GM21447 (cell line): ENCODE results near the gene CMTM5.

Experiments used
- ATAC-seq: cut with Tn5 transposase; IDR thresholded peaks from one replicate; pipeline ENCODE4 v1.9.1; 2021; ENCODE audit not compliant: unreplicated experiment

The CMTM5 gene

DNA sequence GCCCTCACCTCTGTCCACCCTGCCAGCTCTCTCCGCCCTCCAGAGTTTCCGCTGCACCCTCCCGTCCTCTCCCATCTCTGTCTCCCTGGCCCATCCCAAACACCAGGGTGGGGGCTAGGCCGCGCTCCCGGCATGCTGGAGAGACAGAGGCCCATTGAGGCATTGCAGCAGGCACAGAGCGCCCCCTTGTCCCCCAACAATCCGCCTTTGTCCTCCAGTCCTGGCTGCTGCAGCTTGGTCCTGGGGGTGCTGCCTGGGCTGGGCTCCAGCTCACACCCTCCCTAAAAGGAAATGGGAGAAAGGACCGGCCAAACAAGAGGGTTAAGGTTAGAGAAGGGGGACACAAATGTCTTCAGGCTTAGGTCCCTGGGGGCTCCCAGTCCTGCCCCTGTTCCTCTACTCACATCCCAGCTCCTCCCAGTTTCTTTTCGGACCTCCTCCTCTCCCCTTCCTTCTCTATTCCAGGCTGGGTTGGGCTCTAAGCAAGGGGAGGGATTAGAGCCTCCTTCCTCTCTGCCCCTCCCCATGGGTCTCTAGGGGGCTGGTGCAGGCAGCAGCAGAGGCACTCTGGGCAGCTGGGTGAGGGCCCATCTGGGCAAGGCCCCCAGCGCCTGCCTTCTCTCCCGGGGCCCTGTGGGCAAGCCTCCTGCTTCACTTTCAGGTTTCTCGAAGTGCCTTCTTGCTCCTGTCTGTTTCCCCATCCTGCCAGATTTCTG, at the start of gene CMTM5:
TSS of gene CMTM5 (plus strand) at position 565 of the 716 bp plus-strand sequence. CDS start 206 bp downstream, outside the sequence.
- no peak for ATAC-seq

GRCh38 chr14:23327947-23328744, 48.7 kb upstream of the CMTM5 start:
- ATAC-seq, result no peak

DNA sequence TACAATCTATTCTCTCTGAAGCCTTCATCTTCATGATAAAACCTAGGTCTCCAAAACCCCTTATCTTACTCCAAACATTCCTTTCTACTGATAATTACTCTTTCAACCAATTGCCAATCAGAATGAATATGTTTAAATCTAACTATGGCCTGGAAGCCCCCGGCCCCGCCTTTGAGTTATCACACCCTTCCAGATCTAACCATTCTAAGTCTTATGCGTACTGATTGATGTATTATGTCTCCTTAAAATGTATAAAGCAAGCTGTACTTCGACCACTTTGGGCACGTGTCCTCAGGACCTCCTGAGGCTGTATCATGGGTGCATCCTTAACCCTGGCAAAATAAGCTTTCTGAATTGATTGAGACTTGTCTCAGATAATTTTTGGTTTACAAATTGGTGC, 41.2 kb upstream of the CMTM5 start:
- ATAC-seq, result no peak

- ATAC-seq, result no peak
Observed at GRCh38 chr14:23339506-23340268, 37.2 kb upstream of the CMTM5 start.

GRCh38 chr14:23344481-23344880, 32.4 kb upstream of the CMTM5 start:
- ATAC-seq, result no peak

DNA sequence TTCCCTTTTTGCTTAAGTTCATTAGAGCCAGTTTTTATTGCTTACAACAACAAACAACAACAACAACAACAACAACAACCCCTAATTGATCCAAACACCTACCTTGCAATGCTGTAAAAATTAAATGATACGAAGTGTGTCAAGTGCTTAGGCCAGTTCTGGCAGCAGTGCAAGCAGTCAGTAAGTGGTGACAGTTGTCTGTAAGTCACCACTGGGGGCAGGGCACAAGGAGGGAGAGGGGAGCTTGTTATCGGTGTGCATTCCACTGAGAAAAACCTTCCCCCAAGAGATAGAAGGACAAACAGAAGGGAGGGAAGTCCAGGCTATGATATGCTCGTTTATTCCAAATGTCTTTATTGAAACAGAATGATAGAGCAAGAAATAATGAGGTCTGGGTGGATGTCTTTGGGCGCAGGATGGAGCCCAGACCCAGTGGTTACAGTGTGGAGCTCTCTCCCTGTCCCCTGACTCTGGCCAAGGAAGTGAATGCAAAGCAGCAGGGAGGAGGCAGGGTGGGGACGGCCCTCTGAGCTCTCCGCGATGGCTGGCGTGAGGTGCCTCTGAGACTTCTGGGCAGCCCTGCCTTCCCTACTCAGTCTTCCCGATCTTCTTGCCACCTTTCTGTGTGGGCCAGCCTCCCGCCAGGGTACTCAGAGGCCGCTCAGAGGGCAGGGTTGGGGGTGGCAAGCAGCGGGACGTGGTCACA, 30.7 kb upstream of the CMTM5 start:
- no peak for ATAC-seq

GRCh38 chr14:23346693-23347405, 30.0 kb upstream of the CMTM5 start:
- no peak for ATAC-seq

DNA sequence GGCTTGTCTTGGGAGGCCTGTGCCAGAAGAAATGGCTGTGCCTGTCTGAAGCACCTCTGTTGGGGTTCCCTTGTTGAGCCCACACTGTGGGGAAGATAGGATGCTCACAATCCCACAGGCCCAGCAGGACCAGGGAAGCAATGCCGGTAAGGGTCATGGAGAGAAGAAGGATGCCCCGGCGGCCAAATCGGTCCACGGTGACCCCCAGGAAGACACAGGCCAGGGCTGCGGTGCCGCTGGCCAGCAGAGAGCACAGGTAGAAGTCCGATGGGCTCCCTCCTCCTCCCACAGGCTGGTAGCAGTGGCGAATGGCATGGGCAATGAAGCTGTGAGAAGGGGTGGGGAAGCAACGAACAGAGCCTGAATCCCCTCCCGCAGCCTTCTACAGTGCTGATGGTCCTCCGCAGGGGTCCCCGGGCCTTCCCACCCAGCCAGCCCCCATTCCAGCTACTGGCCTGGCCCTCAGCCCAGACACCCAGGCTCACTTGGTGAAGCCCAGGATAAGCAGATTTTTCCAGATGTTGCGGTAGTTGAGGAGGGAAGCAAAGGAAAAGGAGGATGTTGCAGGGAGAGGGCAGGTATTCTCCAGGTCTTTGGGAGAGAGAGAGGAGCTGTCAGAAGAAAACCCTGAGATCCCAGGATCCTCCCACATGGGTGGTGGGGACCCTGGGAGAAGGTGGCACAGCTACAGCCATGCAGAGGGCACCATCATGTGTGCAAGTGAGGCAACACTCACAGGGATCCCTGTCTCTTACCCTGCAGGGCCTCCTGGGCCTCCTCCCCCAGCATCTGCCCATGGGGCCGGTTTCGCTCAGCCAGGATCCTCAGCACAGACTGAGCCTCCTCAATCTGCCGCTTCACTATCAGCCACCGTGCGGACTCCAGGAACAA, 29.2 kb upstream of the CMTM5 start:
- ATAC-seq, result no peak

- no peak for ATAC-seq
Observed at GRCh38 chr14:23348297-23348655, 28.6 kb upstream of the CMTM5 start.

GRCh38 chr14:23349156-23349845, 27.5 kb upstream of the CMTM5 start:
- no peak for ATAC-seq

DNA sequence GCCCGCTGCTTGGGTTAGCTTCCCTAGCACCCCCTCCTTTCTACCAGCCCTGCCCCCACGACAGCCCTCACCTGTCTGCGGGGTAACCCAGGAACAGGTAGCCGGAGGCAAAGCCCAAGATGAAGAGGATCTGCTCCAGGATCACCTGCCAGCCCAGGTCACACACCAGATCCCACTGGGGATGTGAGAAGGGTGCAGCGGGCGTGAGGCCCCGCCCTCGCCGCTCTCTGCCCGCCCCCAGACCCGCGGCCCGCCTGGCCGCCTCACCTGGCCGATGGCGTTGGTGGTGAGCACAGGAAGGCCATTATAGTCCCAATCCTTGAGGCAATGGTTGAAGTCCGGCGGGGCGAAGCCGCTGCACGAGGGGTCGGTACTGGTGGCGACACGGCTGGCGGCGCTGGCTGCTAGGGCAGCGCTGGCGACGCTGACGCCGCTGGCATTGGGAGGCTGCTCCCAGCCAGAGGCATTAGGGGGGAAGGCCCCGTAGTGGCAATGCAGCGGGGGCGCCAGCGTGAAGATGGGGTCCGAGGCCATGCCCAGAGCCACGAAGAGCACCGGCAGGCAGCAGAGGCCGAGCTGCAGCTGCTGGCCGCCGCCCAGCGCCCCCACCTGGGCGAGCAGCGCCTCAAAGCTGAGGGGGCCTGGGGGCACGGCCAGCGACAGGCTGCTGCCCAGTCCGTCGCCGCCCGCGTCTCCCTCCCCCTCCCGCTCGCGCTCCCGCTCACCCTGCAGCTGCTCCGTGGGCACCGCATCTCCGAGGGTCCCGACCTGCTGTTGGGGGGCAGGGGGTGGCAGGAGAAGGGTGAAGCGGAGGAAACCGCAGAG, 25.0 kb upstream of the CMTM5 start:
- ATAC-seq, result no peak

DNA sequence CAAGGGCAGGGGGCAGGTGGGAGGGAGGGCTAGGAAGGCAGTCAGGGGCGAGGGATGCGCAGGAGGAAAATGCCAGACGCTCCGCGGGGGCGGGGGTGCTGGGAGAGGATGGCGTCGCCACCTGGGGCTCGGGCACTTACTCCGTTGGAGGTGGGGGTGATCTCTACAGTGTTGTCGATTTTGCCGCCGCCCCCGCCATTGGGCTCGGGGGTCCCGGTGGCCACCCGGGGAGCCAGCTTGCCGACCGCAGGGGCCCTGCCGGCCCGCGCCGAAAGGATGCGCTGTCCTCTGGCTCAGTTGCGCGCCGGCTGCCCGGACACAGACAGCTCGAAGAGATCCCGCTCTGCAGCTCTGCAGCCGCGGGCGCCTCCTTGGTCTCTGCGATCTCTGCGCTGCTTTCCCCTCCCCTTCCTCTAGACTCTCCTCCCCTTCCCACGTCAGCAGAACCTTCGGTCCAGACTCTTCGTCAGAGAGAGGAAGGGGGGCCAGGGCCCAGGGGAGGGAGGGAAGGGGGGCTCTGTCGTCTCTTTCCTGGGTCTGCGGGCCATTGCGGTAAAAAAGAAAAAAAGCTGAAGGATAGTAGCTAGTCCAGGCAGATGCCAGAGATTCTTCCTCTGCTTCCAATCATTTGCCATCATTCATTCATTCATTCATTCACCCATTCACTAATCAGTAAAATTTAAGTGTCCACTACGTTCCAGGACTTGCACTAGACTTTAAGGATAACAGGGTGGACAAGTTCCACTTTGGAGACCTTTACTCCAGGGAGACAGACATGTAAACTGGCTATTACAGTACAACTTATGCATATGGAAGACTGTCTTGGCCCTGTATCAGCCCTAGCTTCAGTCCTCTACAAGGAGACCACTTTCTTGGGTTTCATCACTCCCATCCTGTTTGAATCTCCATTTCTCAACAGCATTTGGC, 24.1 kb upstream of the CMTM5 start, which contains the start of gene SLC22A17:
TSS of gene SLC22A17 (minus strand) at position 382 of the 927 bp plus-strand sequence.
- no peak for ATAC-seq

DNA sequence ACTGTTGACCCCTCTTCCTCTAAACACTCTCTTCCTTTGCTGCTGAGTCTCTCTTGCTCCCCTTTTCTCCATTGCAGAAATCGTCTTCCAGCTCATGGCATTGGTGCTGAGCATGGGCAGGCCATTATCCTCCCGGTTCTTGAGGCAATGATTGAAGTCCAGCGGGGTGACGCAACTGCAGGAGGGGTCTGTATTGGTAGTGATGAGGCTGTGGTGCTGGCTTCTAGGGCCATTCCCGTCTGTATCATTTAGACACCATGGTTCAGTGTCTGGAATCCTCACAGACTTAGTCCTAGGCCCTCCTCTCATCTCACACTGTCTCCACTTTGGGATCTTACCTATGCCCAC, 23.4 kb upstream of the CMTM5 start:
- ATAC-seq, result no peak

DNA sequence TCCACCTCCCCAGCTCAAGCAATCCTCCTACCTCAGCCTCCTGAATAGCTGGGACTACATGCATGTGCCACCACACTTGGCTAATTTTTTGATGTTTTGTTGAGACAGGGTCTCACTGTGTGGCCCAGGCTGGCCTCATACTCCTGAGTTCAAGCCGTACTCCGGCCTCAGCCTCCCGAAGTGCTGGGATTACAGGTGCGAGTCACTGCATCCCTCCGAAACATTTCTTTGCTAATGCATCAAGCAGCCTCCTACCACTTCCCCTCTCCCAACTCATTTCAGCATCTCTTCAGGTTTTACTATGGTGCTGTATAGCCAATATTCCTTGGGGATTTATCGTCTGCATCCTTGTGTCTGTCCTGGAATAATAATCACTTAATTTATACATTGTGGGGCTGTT, 21.9 kb upstream of the CMTM5 start:
- no peak for ATAC-seq

GRCh38 chr14:23355871-23356435, 20.9 kb upstream of the CMTM5 start:
- ATAC-seq, result no peak

DNA sequence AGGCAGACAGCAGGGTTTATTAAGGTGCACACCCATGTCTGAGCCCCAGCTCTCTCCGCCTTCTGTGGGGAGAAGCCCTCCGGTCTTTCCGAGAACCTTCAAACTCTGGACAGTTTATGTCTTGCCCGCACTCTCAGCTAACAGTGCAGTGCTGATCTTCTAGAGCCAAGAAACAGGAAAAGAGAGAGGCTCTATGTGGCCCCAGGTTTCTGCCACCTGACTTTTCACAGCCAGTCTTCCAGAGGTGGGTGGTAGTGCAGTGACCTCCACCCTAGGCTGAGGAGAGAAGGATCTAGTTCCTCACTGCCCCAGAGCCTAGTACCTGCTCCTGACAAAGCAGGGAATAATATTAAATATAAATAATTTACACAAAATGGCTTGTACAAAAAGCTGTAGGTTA, 20.2 kb upstream of the CMTM5 start:
- no peak for ATAC-seq

DNA sequence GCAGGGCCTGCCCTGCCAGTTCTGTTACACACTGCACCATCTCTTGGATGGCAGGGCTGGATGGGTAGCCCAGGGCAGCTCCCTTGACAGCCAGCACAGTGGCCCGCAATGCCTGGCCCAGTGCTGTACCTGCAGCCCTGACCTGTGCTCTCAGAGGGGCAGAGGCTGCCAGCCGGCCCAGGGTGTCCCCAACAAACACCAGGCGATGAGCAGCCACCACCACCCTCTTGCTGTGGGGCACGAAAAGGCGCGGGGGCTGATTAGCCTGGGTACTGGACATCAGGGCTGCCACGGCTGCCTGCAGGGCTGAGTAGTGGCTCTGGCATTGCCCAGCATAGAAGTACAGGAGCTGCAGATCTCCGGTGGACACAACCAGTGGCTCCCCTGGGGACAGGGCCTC, 19.6 kb upstream of the CMTM5 start:
- ATAC-seq, result no peak
